GM18526 (cell line): Measurements from ENCODE around the gene ATXN1.

Experiments
- POLR2A ChIP-seq: IDR thresholded peaks from 3 replicates; pipeline ENCODE4 v1.6.1; 2011; ENCODE audit not compliant: insufficient read length; ENCODE audit errors: extremely low read depth

Gene ATXN1

DNA sequence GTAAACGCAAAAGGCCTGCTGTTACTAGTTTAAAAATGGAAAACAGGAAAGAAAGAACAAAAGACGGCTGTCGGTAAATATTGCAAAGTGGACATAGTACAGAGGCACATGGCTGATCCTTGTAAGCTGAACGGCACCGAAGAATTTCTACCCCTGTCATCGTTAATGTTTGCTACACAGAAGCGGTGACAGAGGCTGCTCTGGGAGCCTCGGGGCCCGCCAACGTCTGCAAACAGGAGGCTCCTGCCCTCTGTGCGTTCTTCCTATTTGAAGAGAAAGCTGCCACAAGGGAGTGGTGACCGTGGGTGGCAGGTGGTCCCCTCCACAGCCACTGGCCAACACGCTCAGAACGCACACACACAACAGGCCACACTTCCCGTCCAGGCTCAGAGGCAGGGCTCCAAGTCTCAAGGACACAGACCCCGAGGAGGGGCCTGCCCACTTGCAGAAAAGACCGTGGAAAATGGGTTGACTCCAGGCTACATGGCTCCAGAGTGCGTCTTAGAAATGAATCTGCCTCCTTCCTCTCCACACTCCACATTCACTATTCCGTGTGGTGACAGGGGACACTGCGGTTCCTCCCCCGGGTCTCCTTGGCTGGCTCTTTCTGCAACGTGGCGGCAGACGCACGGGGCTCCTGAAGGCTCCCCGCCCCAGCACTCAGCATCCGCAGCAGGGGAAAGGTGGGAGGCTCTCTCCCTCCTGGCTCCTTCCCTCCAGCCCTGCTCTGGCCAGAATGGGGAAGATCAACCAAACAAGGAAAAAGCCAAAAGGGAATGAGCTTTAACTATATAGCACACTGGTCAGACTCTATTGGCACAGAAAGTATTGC, 458.3 kb downstream of the ATXN1 start:
- no peak for TF ChIP-seq POLR2A

GRCh38 chr6:16301511-16301910, 459.7 kb downstream of the ATXN1 start:
- no peak for TF ChIP-seq POLR2A

- no peak for TF ChIP-seq POLR2A
Measured at GRCh38 chr6:16299861-16300260, 461.4 kb downstream of the ATXN1 start.

DNA sequence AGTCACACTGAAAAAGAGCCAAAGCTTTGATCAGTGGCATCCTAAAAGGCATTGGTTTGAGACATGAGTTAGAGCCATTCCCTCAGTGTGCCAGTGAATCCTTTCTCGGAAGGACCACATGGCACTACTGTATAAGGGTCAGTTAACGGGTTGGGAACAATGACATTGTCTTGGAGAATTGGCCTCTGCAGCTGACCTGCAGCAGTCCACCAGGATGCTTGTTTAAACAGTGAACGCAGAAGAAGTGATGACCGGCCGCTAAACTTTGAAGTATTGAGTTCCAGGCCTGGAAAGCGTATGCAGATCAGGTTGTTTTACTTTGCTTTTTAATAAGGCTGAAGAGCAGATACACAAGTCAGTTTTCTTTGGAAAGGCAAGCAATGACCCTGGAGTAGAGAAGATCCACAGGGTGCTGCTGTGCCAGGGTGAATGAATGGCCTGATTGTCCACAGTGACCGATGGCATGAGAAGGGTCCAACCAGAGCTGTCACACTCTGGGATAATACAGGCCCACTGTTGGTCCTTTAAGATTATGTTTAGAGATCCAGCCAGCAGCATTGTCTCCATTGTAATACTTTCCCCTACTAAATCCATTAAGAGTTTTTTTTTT, 465.1 kb downstream of the ATXN1 start:
- TF ChIP-seq POLR2A, result no peak

GRCh38 chr6:16295471-16295870, 465.8 kb downstream of the ATXN1 start:
- TF ChIP-seq POLR2A, result no peak

GRCh38 chr6:16295060-16295459, 466.2 kb downstream of the ATXN1 start:
- no peak for TF ChIP-seq POLR2A

DNA sequence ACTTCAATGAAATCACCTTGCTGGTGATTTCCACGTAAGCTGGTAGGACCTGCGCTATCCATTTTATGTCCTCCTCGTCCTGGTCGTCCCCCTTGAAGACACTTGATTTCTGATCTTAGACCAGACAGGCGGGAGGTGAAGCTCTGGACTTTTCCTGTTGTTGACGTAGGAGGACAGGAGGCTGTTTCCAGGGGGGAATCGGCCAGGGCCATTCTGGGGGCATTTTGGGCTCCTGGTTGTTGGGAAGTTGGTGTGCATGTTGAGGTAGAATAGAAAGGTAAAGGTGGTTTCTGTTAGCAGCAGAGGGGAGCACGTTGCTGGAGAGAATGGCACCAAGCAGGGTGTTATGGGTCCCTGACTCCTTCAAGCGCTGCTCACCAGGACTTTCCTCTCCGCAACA, 466.9 kb downstream of the ATXN1 start:
- no peak for TF ChIP-seq POLR2A

GRCh38 chr6:16292942-16293341, 468.3 kb downstream of the ATXN1 start:
- TF ChIP-seq POLR2A, result no peak

GRCh38 chr6:16292432-16292831, 468.8 kb downstream of the ATXN1 start:
- no peak for TF ChIP-seq POLR2A

DNA sequence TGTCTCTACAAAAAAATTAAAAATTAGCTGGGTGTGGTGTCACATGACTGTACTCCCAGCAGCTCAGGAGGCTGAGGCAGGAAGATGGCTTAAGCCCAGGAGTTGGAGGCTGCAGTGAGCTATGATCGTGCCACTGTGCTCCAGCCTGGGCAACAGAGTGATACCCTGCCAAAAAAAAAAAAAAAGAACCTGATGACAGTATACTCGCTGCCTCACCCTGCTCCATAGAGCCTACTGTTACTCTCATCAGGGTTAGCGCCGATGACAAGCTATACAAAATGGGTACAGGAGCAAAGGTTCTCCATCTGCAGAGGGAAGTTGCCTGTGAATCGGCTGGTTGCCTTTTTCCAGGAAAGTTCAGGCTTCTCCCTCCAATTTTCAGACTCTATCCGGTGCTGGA, 469.5 kb downstream of the ATXN1 start:
- TF ChIP-seq POLR2A, result no peak

GRCh38 chr6:16288163-16288562, 473.1 kb downstream of the ATXN1 start:
- TF ChIP-seq POLR2A, result no peak

- no peak for TF ChIP-seq POLR2A
Measured at GRCh38 chr6:16286151-16286522, 475.1 kb downstream of the ATXN1 start.

DNA sequence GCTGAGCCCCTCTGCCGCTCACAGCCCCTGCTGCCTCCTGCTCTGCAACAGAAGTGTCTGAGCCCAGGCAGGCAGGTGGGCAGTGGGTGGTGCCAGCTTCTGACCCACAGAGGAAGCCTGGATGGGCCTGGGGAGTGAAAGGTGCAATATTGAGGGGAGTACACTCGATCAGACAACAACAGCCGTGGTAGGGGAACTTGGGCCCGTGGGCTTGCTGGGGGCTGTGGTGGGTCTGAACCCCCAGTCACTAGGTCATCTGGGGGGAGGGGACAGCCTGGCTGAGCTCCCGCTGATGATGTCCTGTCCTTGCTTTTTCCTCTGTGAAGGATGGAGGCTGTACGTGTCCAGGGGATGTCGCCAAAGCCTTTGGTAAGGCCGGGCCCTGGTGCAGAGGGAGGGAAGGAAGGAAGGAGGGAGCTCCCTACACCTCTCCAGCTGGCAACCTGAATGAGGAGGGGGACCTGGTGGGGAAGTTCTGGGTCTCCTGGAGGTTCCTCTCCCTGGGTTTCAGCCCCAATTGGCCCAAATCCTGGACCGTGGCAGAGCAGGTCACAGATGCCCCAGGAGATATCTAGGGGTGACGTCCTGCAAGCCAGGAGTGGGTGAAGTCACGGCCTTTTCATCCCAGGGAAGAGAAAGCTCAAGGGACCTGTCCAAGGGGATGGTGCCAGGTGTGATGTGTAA, 475.7 kb downstream of the ATXN1 start:
- no peak for TF ChIP-seq POLR2A

DNA sequence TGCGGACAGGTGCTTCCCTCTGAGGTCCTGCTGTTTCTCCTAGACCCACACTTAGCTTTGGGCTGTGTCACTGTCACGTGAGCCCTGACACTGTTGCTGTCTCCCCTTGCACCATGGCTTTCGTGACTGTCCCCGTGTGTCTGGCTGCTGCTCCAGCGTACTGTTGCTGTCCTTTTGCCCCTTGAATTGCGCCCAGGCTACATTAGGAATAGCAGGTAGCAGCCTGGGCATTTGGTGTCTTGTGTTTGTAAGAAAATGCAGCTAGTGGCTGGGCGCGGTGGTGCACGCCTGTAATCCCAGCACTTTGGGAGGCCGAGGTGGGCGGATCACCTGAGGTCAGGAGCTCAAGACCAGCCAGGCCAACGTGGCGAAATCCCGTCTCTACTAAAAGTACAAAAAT, 476.8 kb downstream of the ATXN1 start:
- TF ChIP-seq POLR2A, result no peak

DNA sequence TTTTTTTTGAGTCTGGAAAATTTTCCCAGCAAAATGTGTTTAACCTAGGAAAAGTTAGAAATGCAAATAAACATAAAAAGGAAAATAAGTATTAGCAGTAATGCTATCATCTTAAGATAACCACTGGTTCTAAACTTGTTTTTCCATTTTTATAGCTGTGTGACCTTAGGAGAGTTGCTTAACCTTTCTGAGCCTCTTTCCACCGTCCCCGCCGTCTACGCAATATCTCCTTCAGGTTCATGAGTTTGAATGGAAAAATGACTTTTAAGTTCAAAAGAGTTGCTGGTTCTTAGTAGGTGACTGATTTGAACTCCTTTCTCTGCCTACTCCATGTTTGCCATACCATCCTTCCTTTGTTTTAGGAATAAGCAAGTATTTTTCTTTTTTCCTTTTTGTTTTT, 478.9 kb downstream of the ATXN1 start:
- no peak for TF ChIP-seq POLR2A

DNA sequence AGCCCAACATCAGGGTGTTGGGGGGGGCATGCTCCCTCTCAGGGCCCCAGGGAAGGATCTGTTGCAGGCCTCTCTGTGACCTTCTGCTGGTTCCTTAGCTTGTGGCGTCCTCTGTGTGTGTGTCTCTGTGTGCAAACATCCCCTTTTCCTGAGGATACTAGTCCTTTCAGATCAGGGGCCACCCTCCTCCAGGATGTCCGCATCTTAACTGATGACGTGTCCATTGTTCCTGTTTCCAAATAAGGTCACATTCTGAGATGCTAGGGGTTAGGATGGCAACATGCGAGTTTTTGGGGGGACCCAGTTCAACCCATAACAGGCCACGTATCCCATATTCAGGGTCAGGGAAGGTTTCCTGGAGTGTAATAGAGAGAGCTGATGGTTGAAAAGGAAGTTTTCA, 482.0 kb downstream of the ATXN1 start:
- no peak for TF ChIP-seq POLR2A
